Lung (tissue), 13 donors: Measurements from ENCODE around the gene LEPROT. TPM values are rescaled to one million over a fixed set of nuclear protein-coding genes. Genes with fewer than 3 reads are reported as not detected.

Experiments
- ATAC-seq: fragments of 200-7000 bp; cut with Tn5 transposase; one replicate; pipeline ENCODE4 v1.9.1; 2020; ENCODE audit warnings: moderate number of reproducible peaks; ENCODE audit not compliant: insufficient read depth, low FRiP score
- DNase-seq, 3 donors: peaks; one replicate each; pipeline ENCODE4 v3.0.0-alpha.2; 2013 to 2017
- H3K27ac ChIP-seq, 2 donors: one replicate each; pipeline ENCODE4 v1.5.1; 2013; ENCODE audit warnings: mild to moderate bottlenecking in 2 of 2, moderate library complexity in 2 of 2, control low read depth in 1 of 2, inconsistent platforms in 1 of 2, low read depth in 1 of 2, low read length in 1 of 2
- H3K27me3 ChIP-seq, 3 donors: one replicate each; pipeline ENCODE4 v1.5.1; 2013; ENCODE audit warnings: low read length in 2 of 3; ENCODE audit not compliant: control insufficient read depth in 3 of 3, insufficient read depth in 3 of 3
- H3K36me3 ChIP-seq, 4 donors: one replicate each; pipeline ENCODE4 v1.5.1; 2013; ENCODE audit warnings: low read length in 4 of 4, mild to moderate bottlenecking in 1 of 4, moderate library complexity in 1 of 4; ENCODE audit not compliant: control insufficient read depth in 4 of 4, insufficient read depth in 4 of 4
- H3K4me1 ChIP-seq, 5 donors: one replicate each; pipeline ENCODE4 v1.5.1; 2013; ENCODE audit warnings: low read length in 5 of 5, mild to moderate bottlenecking in 2 of 5, moderate library complexity in 1 of 5; ENCODE audit not compliant: control insufficient read depth in 5 of 5, insufficient read depth in 5 of 5
- H3K4me3 ChIP-seq: one replicate; pipeline ENCODE4 v1.5.1; 2013; ENCODE audit warnings: mild to moderate bottlenecking, control low read depth, moderate library complexity
- H3K9ac ChIP-seq, 2 donors: one replicate each; pipeline ENCODE4 v1.5.1; 2013; ENCODE audit warnings: low read length in 2 of 2, control low read depth in 1 of 2; ENCODE audit not compliant: insufficient read depth in 1 of 2
- H3K9me3 ChIP-seq, 4 donors: one replicate each; pipeline ENCODE4 v1.5.1; 2013; ENCODE audit warnings: low read length in 3 of 4, mild to moderate bottlenecking in 1 of 4, moderate library complexity in 1 of 4; ENCODE audit not compliant: control insufficient read depth in 4 of 4, insufficient read depth in 3 of 4
- CTCF ChIP-seq: IDR thresholded peaks from 2 replicates; pipeline ENCODE4 v1.5.1; 2012; ENCODE audit warnings: mild to moderate bottlenecking; ENCODE audit errors: control extremely low read depth, extremely low read depth
- WGBS, 2 donors: extraction: QIAGEN DNeasy Blood & Tissue Kit; methylation state at CpG; one replicate each; pipeline ENCODE4 v1.1.7; 2013; 5-methylcytosine and 5-hydroxymethylcytosine counted together
- polyA plus RNA-seq, 2 donors: library from polyadenylated mRNA; stranded (reverse); fragments of 200-250 nt; gene quantifications; one replicate each; pipeline ENCODE4 v1.2.1, GENCODE V29; 2013
- small RNA-seq: library from RNA; depleted of rRNA; stranded (forward); fragments of <200 nt; gene quantifications from one replicate; pipeline ENCODE3, GENCODE V24; 2014; ENCODE audit warnings: low replicate concordance
- total RNA-seq, 2 donors: library from RNA; depleted of rRNA in 1 of 2; stranded (reverse); fragments of >200 nt in 1 of 2; gene quantifications; one replicate each; pipeline ENCODE4 v1.2.1, GENCODE V29; 2014 to 2021
- donor health status: control.
- donor health status: control.
- donor health status: Bipolar disorder and iron deficiency.
- donor health status: healthy.
- donor health status: DM: yes; HTN: yes; CAD: no.

Gene LEPROT
- total and polyA plus RNA-seq, 4 donors: 43.0 to 88.6 (median 68.5) TPM

GRCh38 chr1:65479554-65480204 lies 59.2 kb downstream of the LEPROT start:
- Histone ChIP-seq H3K27ac (no peak overlapping the region), H3K9me3 (no peaks in the 10 kb centered on the region), H3K4me3 (no peak overlapping the region), H3K27me3 (no peaks in the 10 kb centered on the region), H3K36me3 (no peaks in the 10 kb centered on the region), H3K4me1 (no peaks in the 10 kb centered on the region), H3K9ac (no peak overlapping the region)
- TF ChIP-seq CTCF: no peak
- ATAC-seq (no peak), DNase-seq (no peak)
- 91 to 93% methylated on average over 4 of the region's 4 CpGs for WGBS, 2 donors

- no peak for ATAC-seq
- 87 to 95% methylated on average over 4 of the region's 4 CpGs for WGBS, 2 donors
- H3K9ac ChIP-seq: no peak overlapping the region
- H3K27ac ChIP-seq: no peak overlapping the region
- no peaks in the 10 kb centered on the region for H3K9me3 ChIP-seq
- no peak for TF ChIP-seq CTCF
- H3K36me3 ChIP-seq: no peaks in the 10 kb centered on the region
- no peaks in the 10 kb centered on the region for H3K4me1 ChIP-seq
- no peak overlapping the region for H3K4me3 ChIP-seq
- no peaks in the 10 kb centered on the region for H3K27me3 ChIP-seq
- no peak for DNase-seq
These were observed 60.4 kb downstream of the LEPROT start for GRCh38 chr1:65480684-65481405.

GRCh38 chr1:65483993-65484754 lies 63.7 kb downstream of the LEPROT start:
- DNase-seq (no peak), ATAC-seq (no peak)
- H3K9ac ChIP-seq: no peak overlapping the region
- no peak overlapping the region for H3K27ac ChIP-seq
- no peaks in the 10 kb centered on the region for H3K9me3 ChIP-seq
- H3K36me3 ChIP-seq: no peaks in the 10 kb centered on the region
- no peaks in the 10 kb centered on the region for H3K27me3 ChIP-seq
- H3K4me3 ChIP-seq: no peak overlapping the region
- TF ChIP-seq CTCF: no peak
- H3K4me1 ChIP-seq: no peaks in the 10 kb centered on the region
- WGBS, 2 donors: 73 to 82% methylated on average over 8 of the region's 8 CpGs

Small RNAs within 50 kb of the gene (small RNA-seq; reads per million reads assigned to genes)
- gene RNU2-15P: not detected

Other genes starting within 250 kb of the LEPROT start
- 1 to 10 TPM; 4.6 to 5.0 TPM for gene DNAJC6, start 111.1 kb upstream of the LEPROT start, total RNA-seq
- gene DNAJC6, start 111.1 kb upstream of the LEPROT start, polyA plus RNA-seq: 1 to 10 TPM in 1 of 2 donors, under 1 TPM in 1; 0.96 to 1.4 TPM
- 10 to 100 TPM; 13.7 to 67.1 TPM for gene LEPR, start within 50 bp of the LEPROT start, total RNA-seq
- gene LEPR, start within 50 bp of the LEPROT start, polyA plus RNA-seq: 10 to 100 TPM in 1 of 2 donors, 1 to 10 TPM in 1; 7.2 to 12.8 TPM